ENCODE results near the gene DDX1. TPM values are rescaled to one million over a fixed set of nuclear protein-coding genes. Genes with fewer than 3 reads are reported as not detected.
A peak's percentile ranks its signal among the peaks of the same experiment; 100 is the strongest.

The DDX1 gene
- total and polyA plus RNA-seq, 8 donors: 26.8 to 98.2 (median 54.7) TPM

DNA sequence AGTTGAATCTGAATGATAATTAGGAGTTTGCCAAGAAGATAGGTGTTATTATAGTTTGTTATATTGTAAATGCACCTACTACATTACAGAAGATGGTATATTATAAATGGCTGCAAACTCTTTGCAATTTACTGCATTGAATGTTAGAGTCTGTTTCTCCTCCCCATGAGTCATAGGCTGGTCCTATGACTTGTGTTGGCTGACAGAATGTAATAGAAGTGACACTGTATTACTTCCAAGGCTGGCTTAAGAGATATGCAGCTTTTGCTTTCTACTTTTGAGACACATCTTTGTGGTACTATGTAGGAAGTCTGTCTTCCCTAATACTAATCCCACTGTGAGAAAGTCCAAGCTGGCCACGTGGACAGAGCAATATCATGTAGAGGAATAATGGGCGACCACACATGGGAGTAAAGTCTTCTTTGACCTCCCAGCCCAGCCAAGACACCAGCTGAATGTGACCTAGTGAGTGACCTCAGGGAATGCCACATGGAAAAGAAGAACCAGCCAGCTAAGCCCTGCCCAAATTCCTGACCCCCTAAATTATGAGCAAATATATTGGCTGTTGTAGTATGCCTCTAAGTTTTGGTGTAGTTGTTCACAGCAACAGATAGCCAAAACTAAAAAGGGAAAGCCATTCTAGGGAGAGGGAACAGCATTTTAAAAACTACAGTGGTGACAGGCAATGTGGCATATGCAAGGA is 6.8 kb upstream of the DDX1 start:
- no peak for DNase-seq
- TF ChIP-seq POLR2AphosphoS5 (IDR thresholded peaks at IDR 0.05) (no peak), EP300 (IDR thresholded peaks at IDR 0.05) (no peak), POLR2A (IDR thresholded peaks at IDR 0.05) (no peak)
- TF ChIP-seq, protein P1, sequence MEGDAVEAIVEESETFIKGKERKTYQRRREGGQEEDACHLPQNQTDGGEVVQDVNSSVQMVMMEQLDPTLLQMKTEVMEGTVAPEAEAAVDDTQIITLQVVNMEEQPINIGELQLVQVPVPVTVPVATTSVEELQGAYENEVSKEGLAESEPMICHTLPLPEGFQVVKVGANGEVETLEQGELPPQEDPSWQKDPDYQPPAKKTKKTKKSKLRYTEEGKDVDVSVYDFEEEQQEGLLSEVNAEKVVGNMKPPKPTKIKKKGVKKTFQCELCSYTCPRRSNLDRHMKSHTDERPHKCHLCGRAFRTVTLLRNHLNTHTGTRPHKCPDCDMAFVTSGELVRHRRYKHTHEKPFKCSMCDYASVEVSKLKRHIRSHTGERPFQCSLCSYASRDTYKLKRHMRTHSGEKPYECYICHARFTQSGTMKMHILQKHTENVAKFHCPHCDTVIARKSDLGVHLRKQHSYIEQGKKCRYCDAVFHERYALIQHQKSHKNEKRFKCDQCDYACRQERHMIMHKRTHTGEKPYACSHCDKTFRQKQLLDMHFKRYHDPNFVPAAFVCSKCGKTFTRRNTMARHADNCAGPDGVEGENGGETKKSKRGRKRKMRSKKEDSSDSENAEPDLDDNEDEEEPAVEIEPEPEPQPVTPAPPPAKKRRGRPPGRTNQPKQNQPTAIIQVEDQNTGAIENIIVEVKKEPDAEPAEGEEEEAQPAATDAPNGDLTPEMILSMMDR (IDR thresholded peaks at IDR 0.05): no peak
- no peaks in the 10 kb centered on the region for H3K36me3 ChIP-seq
- no peaks in the 10 kb centered on the region for H3K9me3 ChIP-seq
- no peaks in the 10 kb centered on the region for H3K27me3 ChIP-seq
- intact Hi-C loops (cut with DNase I; ENCODE audit: low total_unique reads): no loop called here
- 65 to 90% (median 85%) methylated on average over 2 of the region's 2 CpGs for WGBS, 5 donors
- H3K27ac ChIP-seq: no peak overlapping the region
- no peaks in the 10 kb centered on the region for H3K4me1 ChIP-seq
- no peak overlapping the region for H3K4me3 ChIP-seq

- no peak overlapping the region for H3K4me3 ChIP-seq
- intact Hi-C loops (cut with DNase I; ENCODE audit: low total_unique reads): no loop called here
- peak; percentile 61 to 74 for DNase-seq
- H3K27ac ChIP-seq: no peak overlapping the region
- H3K36me3 ChIP-seq: no peaks in the 10 kb centered on the region
- H3K4me1 ChIP-seq: peaks cover 9 to 20% (median 19%) of the 10 kb centered on the region in 4 donors
- no peaks in the 10 kb centered on the region for H3K27me3 ChIP-seq
- no peak for TF ChIP-seq POLR2A (IDR thresholded peaks at IDR 0.05)
- TF ChIP-seq, protein P1 (IDR thresholded peaks at IDR 0.05): peak in 5 of 7 experiments; percentile 21 to 41 (median 40)
- H3K9me3 ChIP-seq: no peaks in the 10 kb centered on the region
- 29 to 46% (median 36%) methylated on average over 4 of the region's 4 CpGs for WGBS, 5 donors
These were observed 3.2 kb upstream of the DDX1 start for GRCh38 chr2:15588329-15588919.

DNA sequence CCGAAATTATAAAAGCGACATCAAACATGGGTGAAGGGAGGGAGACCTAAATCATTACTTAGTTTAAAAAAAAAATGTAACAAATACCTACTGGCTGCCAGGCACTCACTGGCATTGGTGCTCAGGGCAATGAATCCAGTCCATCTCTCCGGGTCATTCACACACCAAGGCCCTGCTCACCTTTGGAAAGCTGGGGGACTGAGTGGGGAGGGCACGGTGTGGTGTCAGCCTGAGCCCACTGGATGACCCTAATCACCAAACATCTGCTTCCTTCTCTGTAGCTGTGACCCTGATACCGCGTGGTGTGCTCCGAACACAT is 336 bp upstream of the DDX1 start:
- intact Hi-C loops (cut with DNase I; ENCODE audit: low total_unique reads): no loop called here
- Histone ChIP-seq H3K4me3 (peak overlapping the region; percentile 82 to 95 (median 92)), H3K27me3 (no peaks in the 10 kb centered on the region), H3K9me3 (no peaks in the 10 kb centered on the region), H3K27ac (peak overlapping the region; percentile 85 to 94 (median 93)), H3K4me1 (peaks cover 14 to 36% (median 32%) of the 10 kb centered on the region in 4 donors), H3K36me3 (peaks cover 9 to 18% (median 13%) of the 10 kb centered on the region in 4 donors)
- TF ChIP-seq, protein P1 (IDR thresholded peaks at IDR 0.05): no peak
- TF ChIP-seq POLR2AphosphoS5 (IDR thresholded peaks at IDR 0.05): no peak
- no peak for TF ChIP-seq EP300 (IDR thresholded peaks at IDR 0.05)
- no peak for TF ChIP-seq POLR2A (IDR thresholded peaks at IDR 0.05)
- WGBS, 5 donors: 21 to 26% (median 23%) methylated on average over 6 to 7 of the region's 7 CpGs
- DNase-seq: no peak

- DNase-seq: no peak
- H3K27me3 ChIP-seq: no peaks in the 10 kb centered on the region
- 72 to 87% (median 77%) methylated on average over 3 of the region's 3 CpGs for WGBS, 5 donors
- H3K4me1 ChIP-seq: peaks cover 14 to 36% (median 32%) of the 10 kb centered on the region in 4 donors
- no peak overlapping the region for H3K27ac ChIP-seq
- intact Hi-C loops (cut with DNase I; ENCODE audit: low total_unique reads): no loop called here
- no peaks in the 10 kb centered on the region for H3K9me3 ChIP-seq
- peaks cover 27 to 38% (median 33%) of the 10 kb centered on the region in 4 donors for H3K36me3 ChIP-seq
- peak overlapping the region in 3 of 4 donors; percentile 82 to 95 (median 91) for H3K4me3 ChIP-seq
- TF ChIP-seq POLR2A (IDR thresholded peaks at IDR 0.05) (no peak), POLR2AphosphoS5 (IDR thresholded peaks at IDR 0.05) (no peak)
- TF ChIP-seq, protein P1 (IDR thresholded peaks at IDR 0.05): no peak
These were observed 1.6 kb downstream of the DDX1 start for GRCh38 chr2:15593327-15593705.
